KOPT-K1 (cell line): Measurements from ENCODE around the gene GC.

Source experiments
- H3K27ac ChIP-seq: fragments of 200-600 bp; sonication (generic); 2 replicates; pipeline ENCODE4 v1.5.1; 2016; ENCODE audit warnings: antibody characterized with exemption, mild to moderate bottlenecking, low read depth, low read length; ENCODE audit not compliant: poor library complexity, severe bottlenecking
- H3K36me3 ChIP-seq: fragments of 200-600 bp; sonication (generic); 2 replicates; pipeline ENCODE4 v1.5.1; 2017; ENCODE audit warnings: antibody characterized with exemption, mild to moderate bottlenecking, low read length, moderate library complexity; ENCODE audit not compliant: insufficient read depth
- H3K9me3 ChIP-seq: fragments of 200-600 bp; sonication (generic); 2 replicates; pipeline ENCODE4 v1.5.1; 2017; ENCODE audit warnings: antibody characterized with exemption, low read length, mild to moderate bottlenecking; ENCODE audit not compliant: insufficient read depth, poor library complexity, severe bottlenecking

Gene GC

DNA sequence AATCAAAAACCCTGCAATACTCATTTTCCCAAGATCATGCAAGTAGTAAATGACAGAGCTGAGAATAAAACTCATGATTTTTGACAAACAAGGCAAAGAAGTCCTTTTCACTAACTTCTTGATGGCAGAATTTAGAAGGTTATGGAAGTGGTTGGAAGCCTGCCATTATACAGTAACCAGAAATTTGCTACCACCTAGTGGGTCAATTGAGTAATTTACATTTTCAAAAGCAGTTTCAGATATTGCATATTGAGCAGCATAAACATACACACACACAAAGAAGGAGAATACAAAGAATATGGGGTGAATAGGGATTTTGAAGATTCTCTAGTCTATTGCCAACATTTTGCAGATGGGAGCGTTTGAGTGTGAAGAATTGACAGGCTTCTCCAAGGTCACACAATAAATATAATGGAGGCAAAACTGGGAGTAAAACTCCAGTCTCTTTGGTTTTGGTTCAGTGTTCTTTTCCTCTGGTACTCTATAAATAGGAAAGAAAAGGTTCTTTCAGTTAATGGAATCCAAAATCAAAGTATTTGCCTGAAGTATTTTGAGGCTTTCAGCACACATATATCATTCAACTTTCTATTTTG is 70.2 kb downstream of the GC start:
- no peak overlapping the region for H3K27ac ChIP-seq
- no peaks in the 10 kb centered on the region for H3K9me3 ChIP-seq
- no peaks in the 10 kb centered on the region for H3K36me3 ChIP-seq

DNA sequence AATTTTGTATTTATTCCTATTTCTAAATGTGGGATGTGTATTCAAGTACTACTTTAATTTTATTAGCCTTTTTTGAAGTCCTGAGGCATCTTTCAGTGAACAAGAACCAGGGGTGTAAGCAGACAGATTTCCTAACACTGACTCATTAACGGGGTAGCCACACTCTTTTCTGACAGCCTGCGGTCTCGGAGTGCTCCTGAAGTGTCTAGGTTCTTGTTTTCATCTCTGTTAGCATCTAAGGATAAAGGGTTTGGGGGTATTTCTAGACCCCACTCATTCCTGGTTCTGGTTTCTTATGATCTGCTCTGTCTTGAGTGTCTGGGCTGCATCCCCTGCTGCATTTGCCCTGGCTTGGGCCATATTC is 71.9 kb downstream of the GC start:
- Histone ChIP-seq H3K9me3 (no peaks in the 10 kb centered on the region), H3K36me3 (no peaks in the 10 kb centered on the region), H3K27ac (no peak overlapping the region)

DNA sequence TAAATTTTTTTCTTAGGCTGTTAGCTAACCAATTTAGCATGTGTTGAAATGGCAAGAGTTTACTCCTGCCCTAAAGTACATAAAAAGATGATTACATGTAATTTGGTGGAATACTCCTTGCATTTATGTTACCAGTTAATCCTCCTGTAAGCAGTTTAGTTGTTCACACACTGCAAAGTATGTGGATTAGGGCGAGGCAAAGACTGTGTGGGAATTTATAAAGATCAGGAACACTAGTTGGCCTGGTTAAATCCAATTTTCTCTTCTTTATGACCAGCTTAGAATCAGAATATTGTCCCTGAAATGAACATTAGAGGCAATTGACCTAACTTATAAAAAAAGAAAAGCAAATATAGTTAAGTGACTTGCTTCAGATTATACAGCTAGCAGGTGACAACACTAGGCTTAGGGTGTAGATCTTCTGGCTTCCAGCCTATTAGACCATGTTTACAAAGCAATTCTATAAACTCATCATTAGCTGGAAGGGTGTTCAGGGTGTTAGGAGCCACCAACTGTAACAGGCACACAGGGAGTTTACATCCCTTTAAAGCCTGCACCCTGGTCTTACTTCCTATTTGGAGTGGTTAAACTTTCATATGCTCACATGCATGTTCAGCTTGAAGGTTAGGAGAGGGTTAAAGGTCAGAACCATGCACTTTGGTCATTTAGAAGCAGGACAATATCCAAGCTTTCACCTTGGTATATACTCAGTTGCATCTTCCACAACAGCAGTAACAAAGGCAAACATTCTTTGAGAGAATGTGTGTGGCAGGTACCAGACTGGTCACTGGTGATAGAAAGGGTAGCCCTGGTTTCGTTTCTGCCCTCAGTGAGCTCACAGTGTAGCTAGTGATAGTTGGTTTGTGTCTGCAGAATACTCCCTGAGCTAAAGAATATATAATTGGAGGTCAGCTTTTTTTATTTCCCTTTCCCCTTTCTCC is 72.6 kb downstream of the GC start:
- Histone ChIP-seq H3K9me3 (no peaks in the 10 kb centered on the region), H3K36me3 (no peaks in the 10 kb centered on the region), H3K27ac (no peak overlapping the region)

DNA sequence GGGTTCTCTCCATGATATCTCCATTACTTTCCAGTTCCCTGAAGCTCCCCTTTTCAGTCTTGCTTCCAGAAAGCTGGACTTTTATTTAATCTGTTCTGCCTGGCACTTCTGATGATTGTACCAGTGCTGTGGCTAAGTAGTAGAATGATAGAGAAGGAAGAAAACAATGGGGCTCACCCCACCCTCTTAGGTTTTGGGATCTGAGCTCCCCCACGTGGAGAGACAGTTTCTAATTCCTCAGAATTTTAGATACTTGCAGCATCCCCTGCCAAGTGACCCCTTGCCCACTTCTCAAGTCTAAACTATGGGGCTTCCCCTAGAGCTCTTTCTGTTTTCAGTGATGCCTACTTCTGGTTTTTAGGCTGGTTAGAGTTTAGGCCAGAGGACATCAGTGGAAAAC is 73.9 kb downstream of the GC start:
- H3K36me3 ChIP-seq: no peaks in the 10 kb centered on the region
- H3K9me3 ChIP-seq: no peaks in the 10 kb centered on the region
- no peak overlapping the region for H3K27ac ChIP-seq

DNA sequence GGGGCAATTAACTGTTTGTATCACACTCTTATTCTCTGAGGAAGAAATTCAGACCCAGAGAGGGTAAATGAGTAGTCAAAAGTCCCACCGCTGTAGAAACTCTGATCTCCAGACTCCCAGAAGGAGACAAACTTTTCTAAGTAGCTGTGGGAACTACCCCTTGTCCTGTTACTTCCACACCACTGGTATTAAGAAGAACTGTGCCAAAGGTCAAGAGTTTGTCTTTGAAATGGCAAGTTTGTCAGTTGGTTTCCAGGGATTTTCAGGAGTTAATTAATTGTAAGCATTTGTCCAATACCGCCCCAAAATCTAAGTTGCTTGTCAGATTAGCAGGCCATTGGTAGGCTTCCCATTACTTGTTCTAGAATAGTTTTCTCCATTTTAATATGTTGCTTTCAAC is 85.7 kb downstream of the GC start:
- no peaks in the 10 kb centered on the region for H3K36me3 ChIP-seq
- H3K9me3 ChIP-seq: no peaks in the 10 kb centered on the region

DNA sequence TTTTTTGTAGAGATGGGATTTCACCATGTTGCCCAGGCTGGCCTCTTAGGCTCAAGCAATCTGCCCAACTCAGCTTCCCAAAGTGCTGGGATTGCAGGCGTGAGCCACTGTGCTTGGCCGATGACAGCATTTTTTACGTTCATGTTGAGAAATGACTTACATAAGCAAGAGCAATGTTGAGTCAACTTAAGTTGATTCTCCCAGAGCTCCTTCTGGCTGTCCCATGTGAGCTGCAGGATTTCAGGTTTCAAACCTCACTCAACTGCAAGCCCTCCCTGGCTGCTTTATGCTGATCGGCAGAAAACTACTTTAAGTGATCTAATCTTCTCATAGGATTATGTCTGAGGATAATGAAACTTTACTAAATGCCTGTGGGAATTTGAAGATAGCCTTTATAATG is 86.8 kb downstream of the GC start:
- Histone ChIP-seq H3K9me3 (no peaks in the 10 kb centered on the region), H3K36me3 (no peaks in the 10 kb centered on the region), H3K27ac (no peak overlapping the region)

More for the DNA sequence above, 85.7 kb downstream of the GC start:
- no peak overlapping the region for H3K27ac ChIP-seq

DNA sequence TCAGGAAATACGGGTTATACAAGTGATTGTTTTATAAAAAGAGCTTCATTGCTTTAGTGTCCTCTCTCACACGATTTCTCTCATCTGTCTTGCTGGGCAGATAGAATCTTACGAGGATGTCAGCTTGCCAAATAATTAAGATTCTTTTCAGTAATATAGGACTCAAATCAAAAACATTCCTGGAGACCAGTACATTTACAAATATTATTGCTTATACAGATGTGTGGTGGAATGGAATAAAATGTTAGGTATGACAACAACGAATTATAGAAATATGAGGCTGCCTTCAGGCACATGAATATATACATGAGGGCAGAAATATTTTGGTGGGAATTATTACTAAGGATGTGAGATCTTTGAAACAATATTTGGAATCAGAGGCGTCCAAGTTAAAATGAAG is 88.9 kb downstream of the GC start:
- H3K36me3 ChIP-seq: no peaks in the 10 kb centered on the region
- H3K9me3 ChIP-seq: no peaks in the 10 kb centered on the region
- H3K27ac ChIP-seq: no peak overlapping the region

DNA sequence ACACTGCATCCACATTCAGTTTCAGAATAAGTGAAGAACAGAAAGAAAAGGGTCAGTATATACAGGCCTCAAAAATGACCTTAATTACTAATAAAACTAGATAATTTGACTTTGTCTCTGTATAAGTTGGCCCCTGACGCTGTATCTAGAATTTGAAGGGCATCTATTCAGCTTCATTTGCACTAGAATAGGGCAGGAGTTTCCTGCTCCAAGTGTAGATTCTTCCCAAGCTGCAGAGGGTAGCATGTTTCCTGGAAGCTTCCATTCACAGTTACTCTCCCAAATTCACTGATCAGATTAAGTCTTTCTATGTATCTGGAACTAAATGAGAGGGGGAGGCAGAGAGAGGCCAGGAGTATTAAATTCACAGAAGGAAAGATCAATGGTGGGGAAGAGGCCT is 90.9 kb downstream of the GC start:
- no peaks in the 10 kb centered on the region for H3K9me3 ChIP-seq
- H3K36me3 ChIP-seq: no peaks in the 10 kb centered on the region
- no peak overlapping the region for H3K27ac ChIP-seq

DNA sequence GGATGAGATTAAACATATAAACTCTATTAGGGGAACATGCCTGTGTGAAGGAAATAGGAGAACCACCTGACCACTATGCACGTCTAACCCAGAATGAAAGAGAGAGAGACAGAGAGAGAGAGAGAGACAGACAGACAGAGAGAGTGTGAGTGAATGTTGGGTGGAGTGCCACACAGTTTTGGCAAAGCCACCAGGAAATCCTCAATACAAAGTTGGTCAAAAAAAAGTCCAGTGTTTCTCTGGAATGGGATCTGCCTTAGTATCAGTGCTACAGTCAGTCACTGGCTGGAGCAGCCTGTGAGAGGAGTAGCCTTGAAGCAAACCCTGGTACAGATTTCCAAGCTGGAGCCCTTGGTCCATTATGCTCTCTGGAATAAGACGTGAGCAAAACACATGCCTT is 91.7 kb downstream of the GC start:
- Histone ChIP-seq H3K9me3 (no peaks in the 10 kb centered on the region), H3K36me3 (no peaks in the 10 kb centered on the region), H3K27ac (no peak overlapping the region)
